Measurements from ENCODE around the gene SPATA4.

DNA sequence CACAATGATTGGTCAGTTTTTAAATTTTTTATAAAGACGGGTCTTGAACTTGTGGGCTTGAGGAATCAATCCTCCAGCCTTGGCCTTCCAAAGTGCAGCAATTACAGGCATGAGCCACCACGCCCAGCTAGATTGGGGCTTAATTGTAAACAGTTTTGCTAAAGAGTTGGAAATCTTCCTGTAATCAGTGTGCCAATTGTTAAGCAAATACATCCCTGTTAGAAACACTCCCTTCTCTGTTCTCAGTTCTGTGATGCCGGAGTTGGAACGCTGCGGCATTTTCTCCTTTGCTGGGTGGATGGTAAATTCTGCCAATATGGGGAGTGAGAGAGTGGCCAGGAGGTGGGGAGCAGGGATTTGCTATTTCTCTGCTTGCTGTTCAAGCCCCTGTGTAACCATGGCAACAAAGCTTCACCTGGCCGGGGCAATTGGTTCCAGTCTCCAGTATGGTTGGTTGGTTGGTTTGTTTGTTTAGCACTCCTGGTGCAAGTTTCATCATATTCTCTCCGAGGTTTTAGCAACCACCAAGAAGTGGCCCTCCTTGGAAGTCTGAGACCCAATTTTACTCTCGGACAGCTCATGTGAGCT, 3.0 kb upstream of the SPATA4 start:
- TF ChIP-seq POLR2AphosphoS5 (IDR thresholded peaks at IDR 0.05) (no peak), POLR2A (IDR thresholded peaks at IDR 0.05) (no peak)
- TF ChIP-seq, protein P1, sequence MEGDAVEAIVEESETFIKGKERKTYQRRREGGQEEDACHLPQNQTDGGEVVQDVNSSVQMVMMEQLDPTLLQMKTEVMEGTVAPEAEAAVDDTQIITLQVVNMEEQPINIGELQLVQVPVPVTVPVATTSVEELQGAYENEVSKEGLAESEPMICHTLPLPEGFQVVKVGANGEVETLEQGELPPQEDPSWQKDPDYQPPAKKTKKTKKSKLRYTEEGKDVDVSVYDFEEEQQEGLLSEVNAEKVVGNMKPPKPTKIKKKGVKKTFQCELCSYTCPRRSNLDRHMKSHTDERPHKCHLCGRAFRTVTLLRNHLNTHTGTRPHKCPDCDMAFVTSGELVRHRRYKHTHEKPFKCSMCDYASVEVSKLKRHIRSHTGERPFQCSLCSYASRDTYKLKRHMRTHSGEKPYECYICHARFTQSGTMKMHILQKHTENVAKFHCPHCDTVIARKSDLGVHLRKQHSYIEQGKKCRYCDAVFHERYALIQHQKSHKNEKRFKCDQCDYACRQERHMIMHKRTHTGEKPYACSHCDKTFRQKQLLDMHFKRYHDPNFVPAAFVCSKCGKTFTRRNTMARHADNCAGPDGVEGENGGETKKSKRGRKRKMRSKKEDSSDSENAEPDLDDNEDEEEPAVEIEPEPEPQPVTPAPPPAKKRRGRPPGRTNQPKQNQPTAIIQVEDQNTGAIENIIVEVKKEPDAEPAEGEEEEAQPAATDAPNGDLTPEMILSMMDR (IDR thresholded peaks at IDR 0.05) = no peak
